Stimulated activated CD8-positive, alpha-beta memory T cell treated with anti-CD3 and anti-CD28 coated beads, Interleukin-2, amount 100 ng/mL, for 48 hours (primary cell): ENCODE measurements around the gene ARHGAP12.
"Not testable (repeated sequence)": the region's sequence is repeated elsewhere in the genome, so short reads cannot be mapped to it uniquely, and the experiment has no call there.

ENCODE experiments used
- DNase-seq, 2 donors: peaks; one replicate each; pipeline ENCODE4 v3.0.0-alpha.2; 2020; ENCODE audit warnings: low read depth in 2 of 2

The ARHGAP12 gene

DNA sequence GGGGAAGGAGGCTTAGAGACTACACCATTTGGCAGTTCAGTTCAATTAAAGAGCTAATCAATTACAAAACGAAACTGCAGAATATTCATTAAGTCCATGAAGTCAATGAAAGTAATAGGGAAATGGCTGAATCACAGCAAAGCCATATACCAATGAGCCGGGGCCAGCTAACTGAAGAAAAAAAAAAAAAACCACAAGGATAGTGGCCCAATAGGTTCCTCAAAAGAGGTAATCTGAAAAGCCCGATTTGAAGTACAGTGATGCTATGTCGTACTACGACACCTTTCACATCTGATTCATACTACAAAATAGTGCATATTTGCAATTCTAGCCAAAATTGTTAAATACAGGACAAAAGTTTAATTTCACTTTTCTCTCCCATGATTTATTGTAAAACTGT is 2.5 kb downstream of the ARHGAP12 start:
- DNase-seq, result no peak

- DNase-seq, result no peak
Measured at GRCh38 chr10:31924833-31925232, 3.8 kb downstream of the ARHGAP12 start.

DNA sequence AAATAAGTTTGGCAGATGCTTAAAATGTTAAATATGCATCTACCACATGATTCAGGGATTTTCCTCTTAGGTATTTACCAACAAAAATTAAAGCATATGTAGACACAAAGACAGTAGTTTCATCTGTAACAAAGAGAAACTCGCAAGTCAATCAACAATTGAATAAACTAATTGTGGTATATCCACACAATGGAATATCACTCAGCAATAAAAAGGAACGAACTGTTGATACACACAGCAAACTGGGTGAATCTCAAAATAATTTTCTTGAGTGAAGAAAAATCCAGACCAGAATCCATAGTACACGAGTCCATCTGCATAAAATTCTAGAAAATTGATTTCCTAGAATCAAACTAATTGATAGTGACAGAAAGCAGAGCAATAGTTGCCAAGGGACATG is 5.2 kb downstream of the ARHGAP12 start:
- DNase-seq, result no peak

DNA sequence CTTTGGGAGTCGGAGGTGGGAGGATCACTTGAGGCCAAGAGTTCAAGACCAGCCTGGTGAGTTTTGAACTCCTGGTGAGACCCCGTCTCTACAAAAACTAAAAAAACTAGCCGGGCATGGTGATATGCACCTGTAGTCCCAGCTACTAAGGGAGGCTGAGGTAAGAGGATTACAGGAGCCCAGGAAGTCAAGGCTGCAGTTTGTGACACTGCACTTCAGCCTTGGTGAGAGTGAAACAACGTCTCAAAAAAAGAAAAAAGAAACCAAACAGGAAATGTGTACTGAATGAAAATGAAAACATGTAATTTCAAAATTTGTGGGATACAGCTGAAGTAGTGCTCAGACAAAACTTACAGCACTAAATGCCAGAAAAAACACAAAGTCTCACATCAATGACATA is 7.6 kb downstream of the ARHGAP12 start:
- DNase-seq, result no peak

- no peak for DNase-seq
Measured at GRCh38 chr10:31920538-31920937, 8.1 kb downstream of the ARHGAP12 start.

GRCh38 chr10:31918671-31919409 is 9.8 kb downstream of the ARHGAP12 start:
- no peak for DNase-seq

- DNase-seq, result no peak
Measured at GRCh38 chr10:31914370-31914769, 14.3 kb downstream of the ARHGAP12 start.

DNA sequence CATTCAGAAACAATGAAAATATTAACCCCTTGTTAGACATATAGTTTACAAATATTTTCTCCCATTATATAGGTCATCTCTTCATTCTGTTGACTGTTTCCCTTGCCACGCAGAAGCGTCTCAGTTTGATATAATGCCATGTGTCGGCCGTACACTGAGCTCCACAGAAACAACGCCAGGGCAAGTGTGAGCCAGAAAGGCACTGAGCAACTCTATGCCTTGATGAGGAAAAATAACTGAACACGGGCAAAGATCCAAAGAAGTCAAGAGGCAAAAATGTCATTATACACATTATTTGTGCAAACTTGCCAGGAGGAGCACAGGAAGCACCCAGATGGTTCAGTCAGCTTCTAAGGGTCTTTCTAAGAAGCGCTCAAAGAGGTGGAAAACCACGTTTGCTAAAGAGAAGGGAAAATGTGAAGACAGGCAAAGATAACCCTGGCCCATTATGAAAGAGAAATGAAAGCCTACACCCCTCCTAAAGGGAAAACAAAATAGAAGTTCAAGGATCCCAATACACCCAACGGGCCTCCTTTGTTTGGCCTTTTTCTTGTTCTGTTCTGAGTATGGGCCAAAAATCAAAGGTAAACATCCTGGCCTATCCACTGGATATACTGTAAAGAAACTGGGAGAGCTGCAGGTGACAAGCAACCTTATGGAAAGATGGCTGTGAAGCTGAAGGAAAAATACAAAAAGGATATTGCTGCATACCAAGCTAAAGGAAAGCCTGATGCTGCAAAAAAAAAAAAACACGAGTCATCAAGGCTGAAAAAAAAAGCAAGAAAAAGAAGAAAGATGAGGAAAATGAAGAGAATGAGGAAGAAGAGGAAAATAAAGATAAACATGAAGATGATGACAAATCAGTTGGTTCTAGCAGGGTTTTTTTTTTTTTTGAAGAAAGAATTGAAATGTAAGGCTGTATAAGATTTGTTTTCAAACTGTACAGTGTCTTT is 15.5 kb downstream of the ARHGAP12 start:
- DNase-seq, result no peak

GRCh38 chr10:31912289-31912688 is 16.3 kb downstream of the ARHGAP12 start:
- no peak for DNase-seq

- DNase-seq, result no peak
Measured at GRCh38 chr10:31910016-31910415, 18.6 kb downstream of the ARHGAP12 start.

DNA sequence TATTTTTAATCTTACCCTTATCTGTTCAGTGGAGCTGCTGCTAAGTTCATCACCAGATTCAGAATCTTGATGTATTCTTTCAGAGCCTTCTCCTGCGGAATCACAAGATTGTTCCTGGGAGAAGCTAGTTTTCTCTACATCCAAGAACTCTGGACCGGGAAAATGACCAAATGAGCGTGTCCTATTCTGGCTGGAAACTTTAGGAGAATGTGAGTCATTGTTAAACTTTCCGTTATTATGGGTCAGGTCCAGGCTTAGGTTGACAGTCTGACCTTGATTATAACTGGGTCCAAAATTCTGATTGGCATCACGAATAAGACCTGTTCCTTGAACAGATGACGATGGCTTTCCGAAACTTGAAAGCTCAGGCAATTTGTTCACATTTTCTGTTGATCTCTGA is 20.5 kb downstream of the ARHGAP12 start:
- DNase-seq, result no peak

GRCh38 chr10:31906039-31906438 is 22.6 kb downstream of the ARHGAP12 start:
- DNase-seq, result no peak

- DNase-seq, result no peak
Measured at GRCh38 chr10:31905586-31905985, 23.0 kb downstream of the ARHGAP12 start.

GRCh38 chr10:31902625-31903024 is 26.0 kb downstream of the ARHGAP12 start:
- DNase-seq, result no peak

- DNase-seq, result no peak
Measured at GRCh38 chr10:31897506-31897905, 31.1 kb downstream of the ARHGAP12 start.

DNA sequence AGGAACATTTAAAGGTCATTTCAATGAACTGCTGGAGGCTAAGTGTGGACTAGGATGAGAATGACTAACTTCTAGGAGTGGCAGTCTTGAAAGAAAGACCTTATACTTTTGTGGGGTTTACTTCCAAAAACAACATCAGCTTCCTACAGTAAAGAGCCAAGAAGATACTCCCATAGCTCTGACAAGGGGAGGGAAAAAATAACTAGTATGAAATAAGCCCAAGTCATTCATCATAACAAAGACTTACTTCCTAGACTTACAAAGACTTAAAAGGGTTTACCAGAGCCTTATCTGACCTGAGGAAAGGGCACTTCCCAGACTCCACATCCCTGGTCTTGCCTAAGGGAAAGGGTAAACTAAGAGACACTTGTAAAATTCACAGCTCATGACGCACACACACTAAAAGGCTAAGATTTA is 31.7 kb downstream of the ARHGAP12 start:
- no peak for DNase-seq

- DNase-seq, result not testable (repeated sequence)
Measured at GRCh38 chr10:31895722-31896121, 32.9 kb downstream of the ARHGAP12 start.

- no peak for DNase-seq
Measured at GRCh38 chr10:31888442-31888841, 40.2 kb downstream of the ARHGAP12 start.

- no peak for DNase-seq
Measured at GRCh38 chr10:31887850-31888249, 40.8 kb downstream of the ARHGAP12 start.

DNA sequence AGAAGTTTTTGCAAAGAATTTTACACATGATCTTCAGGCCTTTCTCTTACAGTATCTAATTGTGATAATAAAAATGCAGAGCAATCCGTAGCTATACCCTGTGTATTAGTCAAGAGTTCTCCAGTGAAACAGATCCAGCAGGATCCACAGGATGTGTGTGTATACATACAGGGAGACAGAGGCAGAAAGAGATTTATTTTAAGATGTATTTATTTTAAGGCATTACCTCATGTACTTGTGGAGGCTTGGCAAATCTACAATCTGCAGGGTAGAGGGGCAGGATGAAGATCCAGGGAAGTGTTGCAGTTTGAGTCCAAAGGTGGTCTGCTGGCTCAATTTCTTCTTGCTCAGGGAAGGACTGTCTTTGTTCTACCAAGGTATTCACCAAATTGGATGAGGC is 41.7 kb downstream of the ARHGAP12 start:
- no peak for DNase-seq

DNA sequence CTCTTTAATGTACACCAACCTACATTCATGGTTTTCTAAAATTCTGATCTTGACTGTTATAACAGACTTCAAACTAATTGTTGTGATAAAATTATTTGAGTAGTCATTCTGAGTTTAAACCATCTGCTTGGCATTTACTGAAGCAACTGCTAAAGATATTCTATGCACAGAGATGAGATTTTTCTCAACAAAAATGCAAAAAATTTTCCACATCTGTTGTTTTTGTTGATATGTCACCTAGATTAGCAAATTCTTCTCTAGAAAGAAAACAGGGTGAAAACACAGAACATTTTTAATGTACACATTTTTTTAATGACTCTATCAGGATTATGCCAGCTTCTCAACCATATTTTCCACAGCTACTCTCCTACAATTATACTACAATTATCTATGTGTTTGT is 42.7 kb downstream of the ARHGAP12 start:
- no peak for DNase-seq

DNA sequence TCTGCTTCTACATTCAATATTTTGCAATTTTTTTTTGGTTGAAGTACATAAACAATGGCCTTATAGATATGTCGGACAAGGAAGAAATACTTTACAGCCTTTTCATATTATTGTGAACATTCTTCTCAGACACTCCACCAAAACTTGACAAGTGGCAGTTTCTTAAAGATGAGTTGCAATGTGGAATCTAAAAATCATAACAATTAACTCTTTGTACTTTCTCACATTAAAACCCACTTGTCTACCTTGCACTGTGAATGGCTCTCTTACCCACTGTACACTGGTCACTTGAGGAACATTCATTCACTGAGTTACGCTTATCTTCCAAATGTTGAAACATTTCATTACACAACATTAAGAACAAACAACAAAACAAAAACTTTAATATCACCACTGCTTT is 44.2 kb downstream of the ARHGAP12 start:
- DNase-seq, result no peak

- no peak for DNase-seq
Measured at GRCh38 chr10:31883397-31883796, 45.2 kb downstream of the ARHGAP12 start.
